Hepatic stellate cell (primary cell): ENCODE measurements around the gene ARHGAP8.

ENCODE experiments used
- DNase-seq: peaks from one replicate; pipeline ENCODE4 v3.0.0; 2011; ENCODE audit warnings: low spot score

Gene ARHGAP8

GRCh38 chr22:44804327-44804726 lies 52.0 kb downstream of the ARHGAP8 start:
- DNase-seq = no peak

- no peak for DNase-seq
These were observed 53.3 kb downstream of the ARHGAP8 start for GRCh38 chr22:44805711-44806110.

GRCh38 chr22:44807232-44807631 lies 54.9 kb downstream of the ARHGAP8 start:
- no peak for DNase-seq

- no peak for DNase-seq
These were observed 55.7 kb downstream of the ARHGAP8 start for GRCh38 chr22:44807915-44808690.

- no peak for DNase-seq
These were observed 57.1 kb downstream of the ARHGAP8 start for GRCh38 chr22:44809456-44809855.

GRCh38 chr22:44811141-44811540 lies 58.8 kb downstream of the ARHGAP8 start:
- DNase-seq = no peak

- DNase-seq = no peak
These were observed 61.0 kb downstream of the ARHGAP8 start for GRCh38 chr22:44813416-44813815.

GRCh38 chr22:44814266-44815098 lies 62.1 kb downstream of the ARHGAP8 start:
- DNase-seq = no peak

- DNase-seq = no peak
These were observed 63.0 kb downstream of the ARHGAP8 start for GRCh38 chr22:44815099-44816070.

GRCh38 chr22:44816141-44816540 lies 63.8 kb downstream of the ARHGAP8 start:
- DNase-seq = no peak

GRCh38 chr22:44818727-44819126 lies 66.4 kb downstream of the ARHGAP8 start:
- DNase-seq = no peak

GRCh38 chr22:44819966-44820631 lies 67.7 kb downstream of the ARHGAP8 start:
- no peak for DNase-seq

GRCh38 chr22:44821741-44822475 lies 69.5 kb downstream of the ARHGAP8 start:
- no peak for DNase-seq

GRCh38 chr22:44822534-44822933 lies 70.2 kb downstream of the ARHGAP8 start:
- DNase-seq = no peak

- no peak for DNase-seq
These were observed 71.0 kb downstream of the ARHGAP8 start for GRCh38 chr22:44823396-44823795.

GRCh38 chr22:44823806-44824205 lies 71.4 kb downstream of the ARHGAP8 start:
- no peak for DNase-seq

- no peak for DNase-seq
These were observed 71.9 kb downstream of the ARHGAP8 start for GRCh38 chr22:44824271-44824670.

GRCh38 chr22:44825310-44826150 lies 73.2 kb downstream of the ARHGAP8 start:
- DNase-seq = no peak

- DNase-seq = no peak
These were observed 75.4 kb downstream of the ARHGAP8 start for GRCh38 chr22:44827666-44828190.

GRCh38 chr22:44828193-44828592 lies 75.8 kb downstream of the ARHGAP8 start:
- DNase-seq = no peak
